AG04449 (cell line): ENCODE results near the gene CRPPA.

ENCODE experiments used
- CTCF ChIA-PET: fragments of 350-600 bp; formaldehyde crosslinking; extraction: SDS; loops from one replicate; lab custom pipeline; 2021; ENCODE audit warnings: antibody characterized with exemption; lab: Yijun Ruan, JAX
- POLR2A ChIA-PET: fragments of 400-600, 350-600 bp; formaldehyde crosslinking; extraction: SDS; loops from one replicate; lab custom pipeline; 2020; ENCODE audit warnings: antibody characterized with exemption, inconsistent platforms; lab: Yijun Ruan, JAX
- DNase-seq: peaks from one replicate; pipeline ENCODE4 v3.0.0-alpha.2; 2010; ENCODE audit warnings: low read depth, low spot score
- H3K4me3 ChIP-seq: 2 replicates; pipeline ENCODE4 v1.5.1; 2011; ENCODE audit warnings: low read depth, mild to moderate bottlenecking, control low read depth, low read length
- TF ChIP-seq, protein P1 (sequence below): IDR thresholded peaks from one replicate; pipeline ENCODE4 v1.5.1; 2011; ENCODE audit warnings: mild to moderate bottlenecking, moderate library complexity, low read length, control low read depth, inconsistent platforms; ENCODE audit not compliant: insufficient read depth; ENCODE audit errors: missing control alignments

Gene CRPPA

DNA sequence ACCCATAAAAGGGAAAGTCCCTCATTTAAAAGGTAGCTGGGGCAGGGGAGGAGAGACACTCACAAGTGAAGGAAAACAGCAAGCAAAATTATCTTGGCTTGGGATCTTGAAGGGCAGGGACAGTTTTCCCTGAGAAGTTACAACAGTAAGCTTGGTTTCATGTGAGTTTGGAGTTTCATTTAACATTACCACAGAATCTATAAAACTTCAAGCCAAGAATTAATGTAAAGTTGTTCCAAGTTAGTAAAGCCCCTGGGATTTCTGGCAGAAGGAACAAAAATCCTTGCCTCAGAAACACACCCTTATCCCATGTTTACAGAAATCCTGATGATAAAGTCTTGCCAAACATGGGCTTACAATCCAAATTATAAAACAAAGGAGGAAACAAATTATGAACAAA, 19.2 kb downstream of the CRPPA start:
- no peak overlapping the region for H3K4me3 ChIP-seq
- CTCF ChIA-PET = no interaction called here
- no peak for DNase-seq
- TF ChIP-seq, protein P1, sequence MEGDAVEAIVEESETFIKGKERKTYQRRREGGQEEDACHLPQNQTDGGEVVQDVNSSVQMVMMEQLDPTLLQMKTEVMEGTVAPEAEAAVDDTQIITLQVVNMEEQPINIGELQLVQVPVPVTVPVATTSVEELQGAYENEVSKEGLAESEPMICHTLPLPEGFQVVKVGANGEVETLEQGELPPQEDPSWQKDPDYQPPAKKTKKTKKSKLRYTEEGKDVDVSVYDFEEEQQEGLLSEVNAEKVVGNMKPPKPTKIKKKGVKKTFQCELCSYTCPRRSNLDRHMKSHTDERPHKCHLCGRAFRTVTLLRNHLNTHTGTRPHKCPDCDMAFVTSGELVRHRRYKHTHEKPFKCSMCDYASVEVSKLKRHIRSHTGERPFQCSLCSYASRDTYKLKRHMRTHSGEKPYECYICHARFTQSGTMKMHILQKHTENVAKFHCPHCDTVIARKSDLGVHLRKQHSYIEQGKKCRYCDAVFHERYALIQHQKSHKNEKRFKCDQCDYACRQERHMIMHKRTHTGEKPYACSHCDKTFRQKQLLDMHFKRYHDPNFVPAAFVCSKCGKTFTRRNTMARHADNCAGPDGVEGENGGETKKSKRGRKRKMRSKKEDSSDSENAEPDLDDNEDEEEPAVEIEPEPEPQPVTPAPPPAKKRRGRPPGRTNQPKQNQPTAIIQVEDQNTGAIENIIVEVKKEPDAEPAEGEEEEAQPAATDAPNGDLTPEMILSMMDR = no peak
- POLR2A ChIA-PET = no interaction called here

DNA sequence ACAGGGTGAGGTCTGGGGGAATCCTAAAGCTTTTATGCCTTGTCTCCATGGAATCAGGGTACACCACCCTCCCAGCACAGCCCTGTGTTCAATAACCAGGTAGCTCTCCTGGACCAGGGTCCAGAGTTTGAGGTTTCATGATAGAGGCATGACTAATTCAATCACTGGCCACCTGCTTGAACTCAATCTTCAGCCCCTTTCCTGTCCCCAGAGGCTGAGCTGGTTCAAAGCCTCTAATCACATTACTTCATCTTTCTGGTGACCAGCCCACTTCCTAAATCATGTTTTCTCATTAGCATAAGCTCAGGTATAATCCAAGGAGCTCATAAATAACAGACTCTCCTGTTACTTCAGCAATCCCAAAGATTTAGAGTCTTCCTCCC, 20.5 kb downstream of the CRPPA start:
- POLR2A ChIA-PET = no interaction called here
- TF ChIP-seq, protein P1 = no peak
- CTCF ChIA-PET = no interaction called here
- no peak for DNase-seq
- H3K4me3 ChIP-seq = no peak overlapping the region

- TF ChIP-seq, protein P1 = no peak
- H3K4me3 ChIP-seq = no peak overlapping the region
- ChIA-PET POLR2A (no interaction called here), CTCF (no interaction called here)
- no peak for DNase-seq
Measured at GRCh38 chr7:16399916-16400892, 21.1 kb downstream of the CRPPA start.

GRCh38 chr7:16399265-16399831, 22.0 kb downstream of the CRPPA start:
- ChIA-PET POLR2A (no interaction called here), CTCF (no interaction called here)
- no peak for DNase-seq
- no peak overlapping the region for H3K4me3 ChIP-seq
- TF ChIP-seq, protein P1 = no peak

GRCh38 chr7:16398146-16399017, 23.0 kb downstream of the CRPPA start:
- TF ChIP-seq, protein P1 = no peak
- no peak for DNase-seq
- no peak overlapping the region for H3K4me3 ChIP-seq
- POLR2A ChIA-PET = no interaction called here
- CTCF ChIA-PET = no interaction called here
